Neural progenitor cell (in vitro differentiated cells): ENCODE results near the gene RAPGEF2.
"Not testable (repeated sequence)": the region's sequence is repeated elsewhere in the genome, so short reads cannot be mapped to it uniquely, and the experiment has no call there.

ENCODE experiments used
- CTCF ChIP-seq: fragments of 200-600 bp; sonication (generic); IDR thresholded peaks from 2 replicates; pipeline ENCODE4 v1.5.1; 2017; ENCODE audit warnings: antibody characterized with exemption, mild to moderate bottlenecking
- EZH2 ChIP-seq: fragments of 200-600 bp; sonication (generic); IDR thresholded peaks from 2 replicates; pipeline ENCODE4 v1.6.1; 2017; ENCODE audit warnings: antibody characterized with exemption, mild to moderate bottlenecking, moderate library complexity
- EZH2phosphoT487 ChIP-seq: fragments of 200-600 bp; sonication (generic); IDR thresholded peaks from 2 replicates; pipeline ENCODE4 v1.6.1; 2017; ENCODE audit warnings: antibody characterized with exemption

- TF ChIP-seq CTCF, EZH2phosphoT487, EZH2: not testable (repeated sequence)
Measured at GRCh38 chr4:159379064-159379463, 276.2 kb downstream of the RAPGEF2 start.
